Middle frontal gyrus (tissue), 1 donor: ENCODE measurements around the gene PDCL3.

Experiments used
- DNase-seq: peaks from one replicate; pipeline ENCODE4 v3.0.0-alpha.2; 2015; ENCODE audit warnings: low spot score; ENCODE audit errors: extremely low spot score

PDCL3 gene

DNA sequence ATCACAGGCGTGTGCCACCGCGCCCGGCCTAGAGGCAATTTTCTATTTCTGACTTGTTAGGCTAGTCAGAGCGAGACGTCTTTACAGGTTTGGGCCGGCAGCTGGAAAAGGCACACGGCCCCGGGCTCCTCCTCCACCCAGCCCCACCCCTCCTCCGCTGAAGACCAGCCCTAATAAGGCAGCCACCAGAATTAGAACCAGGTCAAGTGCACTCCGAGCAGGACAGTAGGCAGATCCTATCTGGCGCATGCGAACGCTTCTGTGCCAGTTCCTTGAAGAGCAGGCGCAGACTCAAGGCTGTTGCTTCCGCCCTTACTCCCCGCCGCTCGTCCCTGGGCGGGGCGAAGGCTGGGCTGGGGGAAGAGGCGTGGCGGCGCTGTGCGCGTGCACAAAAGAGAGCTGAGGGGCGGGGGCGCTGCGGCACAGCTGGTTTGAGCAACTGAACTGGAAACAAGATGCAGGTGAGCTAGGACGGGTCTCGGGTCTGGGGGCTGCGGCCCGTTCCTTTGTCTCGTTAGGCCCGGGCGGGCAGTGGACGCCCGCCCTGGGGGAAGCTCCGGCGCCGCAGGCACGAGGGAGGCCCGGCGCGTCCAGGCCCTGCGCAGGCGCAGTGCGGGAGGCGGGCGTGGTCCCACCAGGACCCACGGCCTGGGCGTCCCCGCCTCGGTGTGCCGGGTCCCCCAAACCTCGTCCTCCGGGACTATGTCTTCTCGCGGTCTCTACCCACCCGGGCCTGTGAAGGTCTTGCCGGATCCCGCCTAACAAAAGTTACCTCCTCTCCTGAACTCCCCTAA, at the start of gene PDCL3:
TSS of gene PDCL3 (plus strand) at position 381 of the 794 bp plus-strand sequence. CDS start at position 456, 75 bp downstream.
- peak; percentile 94 for DNase-seq

DNA sequence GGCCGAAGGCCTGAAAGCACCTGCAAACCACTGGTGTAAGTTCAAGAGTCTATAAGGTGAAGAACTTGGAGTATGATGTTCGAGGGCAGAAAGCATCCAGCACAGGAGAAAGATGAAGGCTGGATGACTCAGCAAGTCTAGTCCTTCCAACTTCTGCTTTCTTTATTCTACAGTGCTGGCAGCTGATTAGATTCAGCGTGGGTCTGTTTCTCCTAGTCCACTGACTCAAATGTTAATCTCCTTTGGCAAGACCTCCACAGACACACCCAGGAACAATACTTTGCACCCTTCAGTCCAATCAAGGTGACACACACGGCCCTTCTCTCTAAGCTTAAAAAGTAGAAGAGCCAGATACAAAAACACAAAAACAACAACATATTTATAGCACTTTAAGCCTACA, 49.1 kb upstream of the PDCL3 start:
- DNase-seq = no peak

DNA sequence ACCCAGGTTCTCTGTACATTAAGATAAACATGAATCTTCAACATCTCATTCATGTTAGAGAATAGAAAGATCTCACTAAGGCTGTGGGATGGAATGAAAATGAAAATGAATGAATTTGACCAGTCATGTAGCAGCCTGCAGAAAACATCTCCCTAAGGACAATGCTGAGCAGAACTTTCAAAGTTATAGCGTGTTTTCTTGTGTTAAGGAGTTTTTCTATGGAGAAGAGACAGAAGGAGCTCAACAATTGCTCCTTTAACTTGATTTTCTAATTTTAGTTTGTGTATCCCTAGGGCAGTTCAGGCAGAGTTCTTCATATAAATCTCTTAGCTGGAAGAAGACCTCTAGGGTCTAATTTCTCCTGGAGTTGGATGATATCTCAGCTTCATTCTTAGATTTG, 45.2 kb upstream of the PDCL3 start:
- no peak for DNase-seq

DNA sequence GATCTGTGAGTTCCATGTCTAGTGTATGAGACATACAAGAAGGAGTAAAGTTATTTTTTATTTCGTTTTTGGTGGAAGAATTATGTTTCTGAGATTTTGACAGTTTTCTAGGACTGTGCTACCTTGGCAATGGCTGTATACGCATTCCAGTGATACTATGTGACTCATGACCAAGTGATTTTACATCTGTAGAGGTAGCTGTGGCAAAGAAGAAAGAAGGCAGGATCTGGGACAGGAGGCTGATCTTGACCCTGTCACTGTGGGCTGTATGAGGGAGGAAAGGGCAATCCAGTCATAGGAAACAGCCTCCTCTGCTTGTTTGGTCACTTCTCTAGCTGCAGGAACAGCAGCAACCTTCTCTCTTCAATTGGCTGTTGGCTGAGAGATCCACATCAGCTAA, 44.0 kb upstream of the PDCL3 start:
- DNase-seq = no peak

DNA sequence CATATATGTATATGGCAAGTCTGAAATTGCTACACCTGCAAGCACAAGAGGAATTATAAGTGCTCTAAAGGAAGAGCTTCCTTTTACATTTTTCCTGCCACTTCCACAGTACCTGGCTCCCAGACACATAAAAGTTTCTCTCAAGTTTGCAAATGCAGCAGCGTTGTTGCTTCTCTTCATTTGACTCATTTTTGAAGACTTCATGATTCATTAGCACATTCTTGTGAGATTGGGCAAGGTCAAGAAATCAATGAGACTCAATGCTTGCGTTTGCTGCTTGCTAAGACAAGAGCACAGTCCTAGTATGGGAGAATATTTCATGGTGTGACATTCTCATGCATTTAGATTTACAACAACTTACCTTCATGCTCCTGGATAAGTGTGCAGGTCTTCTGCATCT, 42.6 kb upstream of the PDCL3 start:
- no peak for DNase-seq

DNA sequence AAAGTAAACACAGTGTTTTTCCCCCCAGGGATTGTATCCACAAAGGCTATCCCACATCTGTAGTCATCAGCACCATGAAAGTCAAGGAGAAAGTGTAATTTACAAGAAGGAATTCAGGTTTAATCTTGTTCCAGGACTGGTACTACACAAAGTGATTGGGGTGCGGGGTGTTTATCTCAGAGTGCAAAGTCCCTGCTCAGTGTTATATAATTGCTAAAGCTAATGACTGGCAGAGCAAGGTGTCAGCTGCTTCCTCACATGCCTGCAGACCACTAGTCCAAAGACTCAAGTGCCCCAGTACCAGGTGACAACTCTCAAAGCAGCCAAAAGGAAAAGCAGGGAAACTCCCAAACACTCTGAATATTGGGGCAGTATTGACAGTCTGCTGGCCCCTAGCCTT, 40.4 kb upstream of the PDCL3 start:
- DNase-seq = no peak

DNA sequence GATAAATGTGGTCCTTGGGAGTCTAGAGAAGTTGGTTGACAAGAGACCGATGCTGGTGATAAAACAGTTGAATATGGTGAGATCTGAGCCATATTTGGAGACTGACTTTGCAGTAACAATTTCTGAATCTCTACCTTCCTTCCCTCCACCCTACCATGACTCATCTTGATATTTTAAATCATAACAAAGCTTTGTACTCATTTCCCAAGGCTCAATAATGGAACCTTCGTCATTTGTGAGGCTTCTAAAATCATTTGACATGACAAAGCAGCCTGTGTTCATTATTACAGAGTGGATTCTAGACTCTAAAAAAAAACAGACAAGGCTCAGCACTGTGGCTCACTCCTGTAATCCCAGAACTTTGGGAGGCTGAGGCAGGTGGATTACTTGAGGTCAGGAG, 38.5 kb upstream of the PDCL3 start:
- no peak for DNase-seq

DNA sequence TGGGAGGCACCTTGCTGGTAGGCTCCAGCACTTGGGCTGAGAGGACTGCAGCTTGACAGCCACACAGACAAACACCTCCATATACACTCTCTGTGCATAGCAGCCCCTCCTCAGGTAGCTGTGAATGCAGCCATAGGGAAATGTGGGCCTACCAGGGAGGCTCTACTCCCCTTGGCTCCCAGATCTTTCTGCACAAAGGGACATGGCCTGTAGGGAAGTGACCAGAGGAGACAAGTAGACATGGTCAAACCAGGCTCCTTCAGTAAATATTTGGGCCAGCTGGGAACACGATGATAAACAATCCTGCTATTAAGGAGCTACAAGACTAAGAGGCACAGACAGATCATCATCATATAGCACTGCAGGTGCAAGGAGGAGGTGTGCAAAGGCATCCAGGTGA, 35.9 kb upstream of the PDCL3 start:
- DNase-seq = no peak

DNA sequence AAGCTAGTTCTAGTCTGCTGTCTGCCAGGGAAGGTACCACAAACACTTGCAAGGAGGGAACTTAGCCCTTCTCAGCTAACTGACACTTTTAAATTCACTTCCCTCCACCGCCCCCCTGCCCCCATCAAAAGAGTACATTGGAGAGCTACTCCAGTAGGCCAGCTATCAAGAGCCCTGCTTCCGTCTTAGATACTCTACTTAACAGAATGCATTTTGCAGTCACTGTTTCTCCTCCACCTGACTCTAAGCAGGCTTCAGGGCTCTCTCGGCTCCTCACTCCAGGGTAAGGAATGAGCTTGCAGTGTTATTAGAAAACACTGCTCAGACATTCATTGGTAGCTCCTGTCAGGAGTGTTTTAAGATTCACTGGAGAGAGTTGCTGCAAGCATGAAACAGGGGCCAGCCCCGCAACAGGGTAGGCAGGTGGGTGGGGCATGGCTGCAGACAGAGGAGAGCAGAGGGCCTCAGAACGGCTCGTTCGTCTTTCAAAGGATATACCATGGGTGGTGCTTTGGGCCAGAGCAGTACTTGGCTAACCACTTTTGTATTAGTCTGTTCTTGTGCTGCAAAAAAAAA, 35.3 kb upstream of the PDCL3 start:
- no peak for DNase-seq

DNA sequence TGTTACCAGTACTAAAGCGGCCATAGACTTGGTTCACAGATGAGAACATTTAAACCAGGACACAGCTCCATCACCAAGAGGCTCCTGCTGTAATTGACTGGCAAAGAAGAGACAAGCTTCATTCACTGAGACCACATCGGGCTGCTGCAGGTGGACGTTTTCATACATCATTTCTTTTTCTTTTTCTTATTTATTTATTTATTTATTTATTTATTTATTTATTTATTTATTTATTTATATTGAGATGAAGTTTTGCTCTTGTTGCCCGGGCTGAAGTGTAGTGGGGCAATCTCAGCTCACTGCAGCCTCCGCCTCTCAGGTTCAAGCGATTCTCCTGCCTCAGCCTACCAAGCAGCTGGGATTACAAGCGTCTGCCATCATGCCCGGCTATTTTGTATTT, 33.6 kb upstream of the PDCL3 start:
- no peak for DNase-seq

DNA sequence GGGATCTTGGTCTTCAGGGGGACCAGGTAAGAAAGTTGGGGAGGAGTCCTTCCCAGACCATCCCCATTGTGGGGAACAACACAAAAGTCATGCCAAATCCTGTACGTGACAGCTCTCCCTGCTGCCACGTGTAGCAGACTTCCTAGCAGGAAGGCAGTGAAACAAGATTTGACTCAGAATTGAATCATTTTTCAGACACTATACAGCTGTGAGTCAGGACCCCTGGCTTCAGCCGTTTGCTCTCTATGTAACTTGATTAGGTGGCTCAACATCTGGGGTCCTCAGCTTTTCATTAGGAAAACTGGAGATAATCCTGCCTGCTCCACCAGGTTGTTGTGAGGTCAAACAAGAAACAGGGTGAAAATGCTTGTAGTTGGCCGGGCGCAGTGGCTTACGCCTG, 32.9 kb upstream of the PDCL3 start:
- DNase-seq = no peak

DNA sequence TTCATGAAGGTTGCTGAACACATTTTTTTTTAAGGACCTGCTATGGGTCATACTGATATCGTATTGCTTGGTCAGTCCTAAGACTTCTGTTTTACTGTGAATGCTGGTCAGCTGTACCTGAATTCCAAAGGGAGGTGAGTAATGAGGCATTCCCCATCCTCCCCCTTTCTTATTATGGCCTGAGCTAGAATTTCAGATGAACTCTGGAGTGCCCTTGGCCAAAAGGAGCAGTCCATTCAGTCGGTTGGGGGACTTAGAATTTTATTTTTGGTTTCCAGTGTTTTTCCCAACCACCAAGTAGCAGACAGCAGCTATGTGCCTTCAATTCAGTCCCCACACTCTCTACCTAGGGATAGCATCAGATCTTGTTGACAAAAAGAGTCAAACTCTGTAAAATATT, 26.9 kb upstream of the PDCL3 start:
- DNase-seq = no peak

DNA sequence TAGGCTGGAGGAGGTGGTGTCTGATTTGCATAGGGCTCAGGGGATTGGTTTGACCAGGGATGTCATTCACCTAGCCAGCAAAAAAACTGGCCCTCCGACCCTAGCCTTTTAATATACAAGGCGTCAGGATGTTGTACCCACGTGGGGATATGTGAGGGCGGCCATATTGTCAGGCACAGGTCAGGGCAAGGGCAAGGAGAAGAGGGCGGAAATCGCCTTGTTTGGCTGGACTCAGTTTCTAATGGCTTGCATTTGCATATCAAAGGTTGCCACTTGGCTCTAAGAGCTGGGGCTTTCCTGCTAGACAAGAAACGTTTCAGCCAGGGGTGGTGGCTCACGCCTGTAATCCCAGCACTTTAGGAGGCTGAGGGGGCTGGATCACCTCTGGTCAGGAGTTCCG, 24.9 kb upstream of the PDCL3 start:
- no peak for DNase-seq

DNA sequence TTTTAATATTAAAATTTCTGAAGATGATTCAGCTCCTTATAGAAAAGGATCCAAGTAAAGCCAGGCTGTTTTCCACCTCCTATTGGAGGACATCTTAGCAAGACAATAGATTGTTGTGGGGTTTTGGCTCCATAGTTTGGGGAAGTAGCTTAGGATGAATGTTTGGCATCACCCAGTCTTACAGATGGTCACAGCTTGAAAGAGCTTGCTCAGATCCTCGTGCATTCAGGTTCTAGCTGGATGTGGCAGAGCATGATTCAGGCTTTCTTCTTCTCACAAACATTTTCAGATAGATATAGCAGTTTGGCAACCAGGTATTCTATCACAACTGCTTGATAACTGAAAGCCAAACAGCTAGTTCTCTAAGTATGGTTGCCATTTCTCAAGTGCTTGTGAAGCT, 23.6 kb upstream of the PDCL3 start:
- no peak for DNase-seq

DNA sequence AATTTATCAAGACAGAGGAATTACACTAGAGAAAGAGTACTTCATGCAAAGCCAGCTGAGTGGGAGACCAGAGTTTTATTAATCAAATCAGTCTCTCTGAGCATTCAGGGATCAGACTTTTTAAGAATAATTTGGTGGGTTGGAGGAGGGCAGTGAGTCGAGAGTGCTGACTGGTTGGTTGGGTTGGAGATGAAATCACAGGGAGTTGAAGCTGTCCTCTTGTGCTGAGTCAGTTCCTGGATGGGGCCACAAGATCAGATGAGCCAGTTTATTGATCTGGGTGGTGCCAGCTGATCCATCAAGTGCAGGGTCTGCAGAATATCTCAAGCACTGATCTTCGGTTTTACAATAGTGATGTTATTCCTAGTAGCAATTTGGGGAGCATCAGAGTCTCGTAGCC, 21.4 kb upstream of the PDCL3 start:
- no peak for DNase-seq

DNA sequence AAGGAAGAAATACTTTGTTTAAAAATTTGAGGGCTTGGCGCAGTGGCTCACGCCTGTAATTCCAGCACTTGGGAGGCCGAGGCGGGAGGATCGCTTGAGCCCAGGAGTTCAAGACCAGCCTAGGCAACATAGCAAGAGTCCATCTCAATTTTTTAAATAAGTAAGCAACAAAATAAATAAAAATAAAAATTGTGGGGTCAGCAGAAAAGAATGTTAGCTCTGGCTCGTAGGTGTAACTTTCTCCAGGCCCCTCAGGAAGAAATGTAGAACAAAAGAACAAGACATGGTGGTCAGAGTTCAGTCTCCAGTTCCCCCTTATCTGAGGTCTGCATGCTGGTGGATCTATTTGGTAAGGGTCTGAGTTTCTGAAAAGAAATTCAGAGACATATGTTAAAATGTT, 20.4 kb upstream of the PDCL3 start:
- DNase-seq = no peak

DNA sequence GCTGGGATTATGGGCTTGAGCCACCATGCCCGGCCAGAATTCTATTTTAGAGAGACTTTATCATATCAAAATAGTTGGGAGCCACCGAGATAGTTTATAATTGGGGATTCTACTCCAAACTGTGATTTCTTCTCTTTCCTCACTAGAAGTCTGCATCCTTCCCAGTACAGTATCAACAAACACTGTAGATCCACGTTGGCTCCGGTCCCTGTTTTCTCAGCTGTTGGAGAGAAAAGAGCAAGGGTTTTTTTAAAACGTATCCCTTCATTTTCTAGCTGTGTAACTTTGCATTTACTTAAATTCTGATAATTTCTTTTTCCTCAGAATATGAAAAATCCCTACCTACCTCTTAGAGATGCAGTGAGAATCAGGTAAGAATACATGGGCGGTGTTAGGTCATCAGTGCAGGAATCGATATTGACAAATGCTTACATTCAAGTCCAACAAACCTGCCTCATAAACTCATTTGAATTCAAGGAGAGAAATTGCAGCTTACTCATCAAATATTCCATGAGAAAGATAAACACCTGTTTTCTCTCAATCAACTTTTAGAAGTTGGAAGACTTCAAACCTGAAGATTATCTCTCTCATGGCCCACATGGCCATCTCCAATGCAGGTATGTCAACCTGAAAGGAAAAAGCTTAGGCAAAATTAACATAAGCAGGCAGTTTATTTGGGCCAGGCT, 17.7 kb upstream of the PDCL3 start:
- DNase-seq = no peak

DNA sequence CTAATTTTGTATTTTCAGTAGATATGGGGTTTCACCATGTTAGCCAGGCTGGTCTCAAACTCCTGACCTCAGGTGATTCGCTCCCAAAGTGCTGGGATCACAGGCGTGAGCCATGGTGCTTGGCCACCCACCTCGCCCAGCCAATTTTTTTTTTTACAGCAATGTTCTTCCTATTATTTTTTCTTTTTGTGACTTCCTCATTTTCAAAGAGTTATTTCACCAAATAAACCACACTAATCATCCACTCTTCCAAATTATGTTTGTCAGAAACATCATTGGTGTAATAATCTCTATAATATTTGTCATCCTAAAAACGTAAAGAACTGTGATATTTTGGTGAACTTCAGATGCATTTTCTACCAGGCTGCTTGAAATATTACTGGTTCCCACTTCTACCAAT, 16.3 kb upstream of the PDCL3 start:
- DNase-seq = no peak

DNA sequence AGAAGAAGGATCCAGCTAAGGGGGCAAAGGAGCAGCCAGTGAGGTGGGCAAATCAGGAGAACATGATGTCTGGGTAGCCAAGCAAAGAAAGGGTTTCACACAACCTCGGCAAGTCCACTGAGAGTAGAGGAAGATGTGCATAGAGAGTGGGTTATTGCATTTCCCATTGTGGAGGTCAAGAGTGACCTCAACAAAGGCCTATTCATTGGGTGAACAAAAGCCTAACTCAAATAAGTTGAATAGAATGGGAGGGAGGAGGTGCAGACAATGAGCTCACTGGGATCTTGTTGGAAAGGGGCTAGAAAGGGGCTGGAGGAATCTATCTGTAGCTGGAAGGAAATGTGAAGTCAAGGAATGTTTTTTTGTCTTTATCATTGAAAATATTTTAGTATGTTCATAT, 14.0 kb upstream of the PDCL3 start:
- DNase-seq = peak; percentile 57

DNA sequence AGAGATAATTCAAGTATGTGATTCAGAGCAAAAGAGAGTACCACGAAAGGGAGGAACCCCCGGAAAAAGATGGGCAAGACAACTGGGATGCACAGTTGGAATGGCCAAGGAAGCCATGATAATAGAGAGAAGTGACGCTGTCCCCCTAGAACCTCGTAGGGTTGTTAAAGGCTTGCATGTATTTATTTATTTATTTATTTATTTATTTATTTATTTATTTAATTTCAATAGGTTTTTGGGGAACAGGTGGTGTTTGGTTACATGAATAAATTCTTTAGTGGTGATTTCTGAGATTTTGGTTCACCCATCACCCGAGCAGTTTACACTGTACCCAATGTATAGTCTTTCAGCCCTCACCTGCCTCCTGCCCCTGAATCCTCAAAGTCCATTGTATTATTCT, 11.5 kb upstream of the PDCL3 start:
- no peak for DNase-seq

DNA sequence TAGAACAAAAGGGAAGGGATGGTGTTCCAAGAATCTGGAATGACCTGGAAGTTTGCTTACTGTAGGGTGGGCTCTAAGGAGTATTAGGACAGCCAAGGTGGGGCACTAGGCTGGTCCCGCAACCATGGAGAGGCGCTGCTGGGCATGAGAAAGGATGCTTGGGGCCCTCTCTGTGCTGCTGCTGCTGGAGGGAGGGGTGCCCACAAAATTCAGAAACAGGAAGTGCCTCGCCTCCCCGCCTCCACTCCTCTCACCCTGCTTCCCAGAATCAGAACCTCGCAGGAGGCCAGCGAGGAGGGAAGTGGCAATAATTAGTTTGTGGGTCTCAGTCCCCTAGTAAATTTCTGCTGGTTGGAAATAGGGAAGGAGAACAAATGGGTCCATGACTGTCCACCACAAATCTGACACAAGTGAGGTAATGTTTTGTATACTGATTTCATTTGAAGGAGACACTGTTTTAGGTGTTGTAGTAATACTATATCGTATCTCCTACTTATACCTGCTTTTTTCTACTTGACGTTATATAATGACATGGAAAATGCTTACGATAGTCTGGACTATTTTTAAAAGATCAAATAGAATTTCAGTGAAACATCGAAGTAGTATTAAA, 7.9 kb upstream of the PDCL3 start:
- no peak for DNase-seq

DNA sequence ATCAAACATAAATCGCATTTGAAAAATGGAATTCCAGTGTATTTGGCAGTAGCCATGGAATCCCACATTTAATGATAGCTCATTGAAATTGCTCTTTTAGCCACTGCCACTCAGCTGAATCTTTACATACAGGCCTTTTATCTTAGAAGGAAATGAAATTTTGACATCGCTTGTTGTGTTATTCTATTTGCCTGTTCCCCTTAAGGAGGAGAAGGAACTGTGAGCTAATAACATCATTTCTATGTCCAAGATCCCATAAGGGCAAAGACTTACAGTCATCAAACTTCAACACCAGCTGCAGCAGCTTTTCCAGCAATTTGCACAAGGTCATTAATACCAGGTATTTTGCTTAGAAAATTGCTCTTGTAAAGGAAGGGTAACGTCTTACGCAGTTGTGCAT, 6.0 kb upstream of the PDCL3 start:
- no peak for DNase-seq
